ENCODE measurements around the gene EHMT2. TPM values are rescaled to one million over a fixed set of nuclear protein-coding genes. Genes with fewer than 3 reads are reported as not detected.

The EHMT2 gene
- total and polyA plus RNA-seq, 2 of the 4 experiments (the other 2 are of a cell fraction), result 38.0 to 51.2 TPM

DNA sequence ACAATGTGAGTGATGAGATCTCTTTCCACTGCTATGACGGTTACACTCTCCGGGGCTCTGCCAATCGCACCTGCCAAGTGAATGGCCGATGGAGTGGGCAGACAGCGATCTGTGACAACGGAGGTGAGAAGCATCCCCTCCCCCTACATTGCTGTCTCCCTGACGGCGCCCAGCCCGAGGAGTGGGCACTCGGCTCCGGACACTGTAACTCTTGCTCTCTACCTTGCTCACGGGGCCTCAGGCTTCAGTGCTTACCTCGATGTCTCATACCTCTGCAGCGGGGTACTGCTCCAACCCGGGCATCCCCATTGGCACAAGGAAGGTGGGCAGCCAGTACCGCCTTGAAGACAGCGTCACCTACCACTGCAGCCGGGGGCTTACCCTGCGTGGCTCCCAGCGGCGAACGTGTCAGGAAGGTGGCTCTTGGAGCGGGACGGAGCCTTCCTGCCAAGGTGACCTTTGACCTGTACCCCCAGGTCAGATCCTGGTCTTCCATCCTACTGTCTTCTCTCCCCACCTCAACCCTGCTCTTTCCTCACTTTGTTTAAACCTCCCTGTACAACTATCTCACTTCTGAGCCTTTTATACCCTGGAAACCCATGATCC is 49.7 kb upstream of the EHMT2 start:
- Histone ChIP-seq H2BK15ac (ENCODE audit: low read depth, low read length) (no peak overlapping the region), H3K9me3 (ENCODE audit: control insufficient read depth, insufficient read depth, low read length) (no peaks in the 10 kb centered on the region), H3K79me1 (ENCODE audit: low read depth in 1 of 2, low read length in 2 of 2) (no peaks in the 10 kb centered on the region), H3K4ac (ENCODE audit: low read depth, low read length) (no peak overlapping the region), H4K8ac (ENCODE audit: low read depth in 2 of 2, low read length in 2 of 2) (no peak overlapping the region), H3K36me3 (ENCODE audit: control insufficient read depth, insufficient read depth, low read length) (peaks cover 14% of the 10 kb centered on the region), H3K14ac (replicated peaks; ENCODE audit: low read depth, low read length) (no peak overlapping the region), H3K9me1 (ENCODE audit: insufficient read depth, low read length) (peaks cover 12% of the 10 kb centered on the region), H3K23ac (ENCODE audit: low read depth, low read length) (no peak overlapping the region), H2AK9ac (replicated peaks; ENCODE audit: low read depth, low read length, poor library complexity) (peak overlapping the region; percentile 19), H2AFZ (replicated peaks; ENCODE audit: low read length, poor library complexity) (no peak overlapping the region), H2AK5ac (ENCODE audit: low read depth, low read length) (peak overlapping the region; percentile 47; the same call in 1 of the 2 replicates), H3K56ac (ENCODE audit: extremely low read depth, insufficient read depth, low read length) (no peak overlapping the region), H3K4me1 (ENCODE audit: control insufficient read depth, insufficient read depth, low read length) (peaks cover 22% of the 10 kb centered on the region), H2BK5ac (ENCODE audit: low read depth, low read length, poor library complexity, severe bottlenecking) (no peak overlapping the region), H3K9ac (ENCODE audit: low read depth, low read length) (no peak overlapping the region), H2BK120ac (ENCODE audit: low read depth, low read length) (no peak overlapping the region), H4K91ac (ENCODE audit: insufficient read depth, low read depth, low read length) (no peak overlapping the region; the same call in 1 of the 2 replicates), H3K27ac (ENCODE audit: insufficient read depth, low read length) (no peak overlapping the region), H3K18ac (ENCODE audit: low read depth, low read length) (no peak overlapping the region), H2BK20ac (ENCODE audit: low read depth, low read length) (no peak overlapping the region), H4K20me1 (ENCODE audit: insufficient read depth, low read length) (0 out of 2 replicates have a peak, but pooled peaks cover 3% of the 10 kb centered on the region), H3K4me2 (ENCODE audit: low read depth, low read length) (no peak overlapping the region), H4K5ac (ENCODE audit: low read depth, low read length) (no peak overlapping the region), H3K4me3 (ENCODE audit: insufficient read depth, low read depth, low read length) (no peak overlapping the region), H3K27me3 (ENCODE audit: control insufficient read depth, insufficient read depth, low read length) (no peaks in the 10 kb centered on the region)
- DNase-seq, result no peak
- ChIA-PET POLR2A (ENCODE audit: unreplicated experiment) (no interaction called here), CTCF (no interaction called here)
- ATAC-seq (ENCODE audit: low read depth), result no peak
- no TSS peak for BruUV-seq (replicated peaks)
- no peak for TF ChIP-seq RCOR1 (IDR thresholded peaks at IDR 0.05; ENCODE audit: insufficient replicate concordance, low read length)
- intact Hi-C loops (cut with micrococcal nuclease), result no loop called here
- 86% methylated on average over 22 of the region's 24 CpGs; no CpG with 5 or more reads in 1 of the 2 experiments for WGBS, 2 experiments (ENCODE audit: extremely low coverage in 2 of 2, insufficient read length in 1 of 2)
- in situ Hi-C loops (cut with MboI; ENCODE audit: low sequenced_read_pairs), result loop anchor here (5.0 to 10.0 kb wide), 2 partner anchors 35 to 262 kb away; partner anchors contain the start of gene LY6G5C
- dilution Hi-C loops (cut with HindIII; ENCODE audit: low sequenced_read_pairs, unreplicated experiment), result no loop called here
